ENCODE data around the gene CASKIN1. TPM values are rescaled to one million over a fixed set of nuclear protein-coding genes. Genes with fewer than 3 reads are reported as not detected.

CASKIN1 gene
- polyA plus RNA-seq, 2 of the 4 experiments (the other 2 are of a cell fraction), result 0.27 to 0.87 TPM

DNA sequence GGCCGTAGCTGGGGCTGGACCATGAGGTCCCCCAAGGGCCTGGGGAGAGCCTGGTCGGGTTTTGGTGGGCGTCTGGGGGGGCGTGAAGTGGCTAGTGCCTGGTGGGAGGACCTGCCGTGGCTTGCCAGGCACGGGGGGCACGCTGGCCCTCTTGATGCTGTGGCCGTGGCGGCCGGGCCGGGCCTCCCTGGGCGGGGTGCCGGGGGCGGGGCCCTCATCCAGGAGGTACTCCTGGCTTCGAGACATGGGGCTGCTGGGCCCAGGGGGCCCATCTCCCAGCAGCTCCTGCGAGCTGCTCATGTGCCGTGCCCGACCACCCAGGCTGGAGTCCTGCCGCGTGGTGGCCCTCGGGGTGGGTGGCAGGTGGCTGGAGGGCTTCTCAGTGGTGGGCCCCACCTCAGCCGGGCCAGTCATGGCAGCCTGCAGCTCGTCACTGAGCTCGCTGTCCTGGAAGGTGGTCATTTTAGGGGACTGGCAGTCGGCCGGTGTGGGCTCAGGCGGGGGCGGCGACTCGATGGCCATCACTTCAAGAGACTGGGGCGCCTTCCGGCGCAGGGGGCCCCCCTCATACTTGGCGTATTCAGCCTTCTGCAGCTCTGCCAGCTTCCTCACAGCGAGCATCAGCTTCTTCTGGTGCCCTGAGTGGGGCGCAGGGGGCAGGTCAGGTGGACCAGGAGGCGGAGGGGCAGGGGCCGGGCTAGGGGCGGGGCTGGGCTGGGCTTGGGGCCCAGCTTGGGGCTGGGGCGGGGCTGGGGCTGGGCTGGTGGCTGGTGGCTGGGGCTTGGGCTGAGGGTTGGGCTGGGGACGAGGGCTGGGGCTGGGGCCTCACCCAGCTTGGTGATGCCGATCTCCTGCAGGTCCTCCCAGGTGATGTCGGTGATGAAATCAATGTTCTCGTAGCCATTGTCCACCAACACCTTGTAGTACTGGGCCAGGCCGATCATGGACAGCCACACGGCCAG lies 15.2 kb downstream of the CASKIN1 start:
- DNase-seq (ENCODE audit: low read depth in 1 of 2, low spot score in 1 of 2) (no peak), ATAC-seq (no peak), FAIRE-seq (no peak)
- Histone ChIP-seq H3K4me2 (no peak overlapping the region), H3K4me3 (no peak overlapping the region), H3K27ac (no peak overlapping the region), H3K9me3 (no peaks in the 10 kb centered on the region), H3K4me1 (no peaks in the 10 kb centered on the region)
- ChIA-PET CTCF (interaction anchor here (0.9 to 2.9 kb wide), 2 partner anchors 13 to 14 kb away, joined by 3 to 13 read pairs; no protein-coding TSS in a partner anchor), POLR2A (interaction anchor here (1.9 kb wide), 1 partner anchor 26 kb away, joined by 7 read pairs; the partner anchor contains the start of gene TRAF7)
- TF ChIP-seq FOSL2 (IDR thresholded peaks at IDR 0.05), result no peak
- TF ChIP-seq FOSL2 (CRISPR knock-in tag; IDR thresholded peaks at IDR 0.05), result no peak
- TF ChIP-seq KDM5A (IDR thresholded peaks at IDR 0.05), result no peak
- no peak for TF ChIP-seq CEBPB (IDR thresholded peaks at IDR 0.05)
- no peak for TF ChIP-seq JUN (IDR thresholded peaks at IDR 0.05)
- TF ChIP-seq HEYL (CRISPR knock-in tag; IDR thresholded peaks at IDR 0.05), result no peak
- TF ChIP-seq KDM1A (IDR thresholded peaks at IDR 0.05; ENCODE audit: low read depth), result no peak
- WGBS (ENCODE audit: missing lambda C conversion rate), result 92% methylated on average over 23 of the region's 46 CpGs

- CTCF ChIA-PET, result interaction anchor here (2.9 kb wide), 1 partner anchor 15 kb away, joined by 13 read pairs; no protein-coding TSS in a partner anchor
- POLR2A ChIA-PET, result interaction anchor here (1.9 kb wide), 1 partner anchor 25 kb away, joined by 7 read pairs; the partner anchor contains the start of gene TRAF7
- 97% methylated on average over 21 of the region's 43 CpGs for WGBS (ENCODE audit: missing lambda C conversion rate)
- DNase-seq (ENCODE audit: low read depth in 1 of 2, low spot score in 1 of 2), result no peak
- no peak overlapping the region for H3K27ac ChIP-seq
- FAIRE-seq, result no peak
- no peak for ATAC-seq
- no peak overlapping the region for H3K4me2 ChIP-seq
- TF ChIP-seq ESRRA (IDR thresholded peaks at IDR 0.05; ENCODE audit: borderline replicate concordance, low read length), result no peak
- TF ChIP-seq, protein P1, sequence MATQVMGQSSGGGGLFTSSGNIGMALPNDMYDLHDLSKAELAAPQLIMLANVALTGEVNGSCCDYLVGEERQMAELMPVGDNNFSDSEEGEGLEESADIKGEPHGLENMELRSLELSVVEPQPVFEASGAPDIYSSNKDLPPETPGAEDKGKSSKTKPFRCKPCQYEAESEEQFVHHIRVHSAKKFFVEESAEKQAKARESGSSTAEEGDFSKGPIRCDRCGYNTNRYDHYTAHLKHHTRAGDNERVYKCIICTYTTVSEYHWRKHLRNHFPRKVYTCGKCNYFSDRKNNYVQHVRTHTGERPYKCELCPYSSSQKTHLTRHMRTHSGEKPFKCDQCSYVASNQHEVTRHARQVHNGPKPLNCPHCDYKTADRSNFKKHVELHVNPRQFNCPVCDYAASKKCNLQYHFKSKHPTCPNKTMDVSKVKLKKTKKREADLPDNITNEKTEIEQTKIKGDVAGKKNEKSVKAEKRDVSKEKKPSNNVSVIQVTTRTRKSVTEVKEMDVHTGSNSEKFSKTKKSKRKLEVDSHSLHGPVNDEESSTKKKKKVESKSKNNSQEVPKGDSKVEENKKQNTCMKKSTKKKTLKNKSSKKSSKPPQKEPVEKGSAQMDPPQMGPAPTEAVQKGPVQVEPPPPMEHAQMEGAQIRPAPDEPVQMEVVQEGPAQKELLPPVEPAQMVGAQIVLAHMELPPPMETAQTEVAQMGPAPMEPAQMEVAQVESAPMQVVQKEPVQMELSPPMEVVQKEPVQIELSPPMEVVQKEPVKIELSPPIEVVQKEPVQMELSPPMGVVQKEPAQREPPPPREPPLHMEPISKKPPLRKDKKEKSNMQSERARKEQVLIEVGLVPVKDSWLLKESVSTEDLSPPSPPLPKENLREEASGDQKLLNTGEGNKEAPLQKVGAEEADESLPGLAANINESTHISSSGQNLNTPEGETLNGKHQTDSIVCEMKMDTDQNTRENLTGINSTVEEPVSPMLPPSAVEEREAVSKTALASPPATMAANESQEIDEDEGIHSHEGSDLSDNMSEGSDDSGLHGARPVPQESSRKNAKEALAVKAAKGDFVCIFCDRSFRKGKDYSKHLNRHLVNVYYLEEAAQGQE (IDR thresholded peaks at IDR 0.05), result no peak
- no peak overlapping the region for H3K4me3 ChIP-seq
- H3K9me3 ChIP-seq, result no peaks in the 10 kb centered on the region
- no peaks in the 10 kb centered on the region for H3K4me1 ChIP-seq
These were observed 15.9 kb downstream of the CASKIN1 start for GRCh38 chr16:2180461-2180860.

DNA sequence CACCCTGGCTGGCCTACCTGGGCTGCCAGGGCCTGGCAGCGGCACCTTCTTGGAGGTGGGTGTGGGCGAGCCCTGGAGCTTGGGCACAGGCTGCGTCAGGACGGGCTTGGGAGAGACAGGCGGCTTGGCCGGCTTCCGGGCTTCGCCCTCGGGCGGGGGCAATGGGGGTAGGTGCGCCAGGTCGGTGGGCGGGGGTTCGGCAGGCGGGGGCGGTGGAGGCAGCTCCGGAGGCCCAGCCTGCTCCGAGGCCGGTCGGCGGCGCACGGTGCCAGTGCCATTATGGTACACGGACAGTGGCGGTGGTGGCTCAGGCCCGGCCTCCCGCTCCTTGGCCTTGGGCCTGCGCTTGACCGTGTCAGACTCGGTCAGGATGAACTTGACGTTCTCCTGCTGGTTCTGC lies 16.8 kb downstream of the CASKIN1 start:
- H3K4me1 ChIP-seq, result no peaks in the 10 kb centered on the region
- WGBS (ENCODE audit: missing lambda C conversion rate), result 94% methylated on average over 14 of the region's 31 CpGs
- ATAC-seq (no peak), DNase-seq (ENCODE audit: low read depth in 1 of 2, low spot score in 1 of 2) (no peak), FAIRE-seq (no peak)
- POLR2A ChIA-PET, result no interaction called here
- no peak overlapping the region for H3K4me3 ChIP-seq
- no peak overlapping the region for H3K27ac ChIP-seq
- CTCF ChIA-PET, result no interaction called here
- no peaks in the 10 kb centered on the region for H3K9me3 ChIP-seq
- no peak for TF ChIP-seq BHLHE40 (IDR thresholded peaks at IDR 0.05; ENCODE audit: low read depth, low read length)
- no peak for TF ChIP-seq KDM1A (IDR thresholded peaks at IDR 0.05; ENCODE audit: low read depth)
- TF ChIP-seq FOSB (CRISPR knock-in tag; IDR thresholded peaks at IDR 0.05), result no peak
- no peak for TF ChIP-seq EHF (CRISPR knock-in tag; IDR thresholded peaks at IDR 0.05)
- no peak for TF ChIP-seq POLR2A (IDR thresholded peaks at IDR 0.05; ENCODE audit: low read length)
- TF ChIP-seq NPAS2 (CRISPR knock-in tag; IDR thresholded peaks at IDR 0.05; ENCODE audit: borderline replicate concordance), result no peak
- TF ChIP-seq JUNB (IDR thresholded peaks at IDR 0.05), result no peak
- no peak for TF ChIP-seq ZSCAN20 (CRISPR knock-in tag; IDR thresholded peaks at IDR 0.05)
- TF ChIP-seq TP53 (CRISPR knock-in tag; IDR thresholded peaks at IDR 0.05), result no peak
- no peak for TF ChIP-seq HDAC2 (IDR thresholded peaks at IDR 0.05)
- no peak for TF ChIP-seq ZC3H11A (IDR thresholded peaks at IDR 0.05)
- TF ChIP-seq JUN (IDR thresholded peaks at IDR 0.05), result no peak
- TF ChIP-seq NFE2L2 (conservative IDR thresholded peaks at IDR 0.05; ENCODE audit: low read length), result no peak
- TF ChIP-seq PHF8 (IDR thresholded peaks at IDR 0.05; ENCODE audit: borderline replicate concordance, low read depth), result no peak
- TF ChIP-seq RARB (CRISPR knock-in tag; IDR thresholded peaks at IDR 0.05), result no peak
- no peak overlapping the region for H3K4me2 ChIP-seq
